ENCODE measurements around the gene ABHD4. TPM values are rescaled to one million over a fixed set of nuclear protein-coding genes. Genes with fewer than 3 reads are reported as not detected.

Gene ABHD4, protein sequence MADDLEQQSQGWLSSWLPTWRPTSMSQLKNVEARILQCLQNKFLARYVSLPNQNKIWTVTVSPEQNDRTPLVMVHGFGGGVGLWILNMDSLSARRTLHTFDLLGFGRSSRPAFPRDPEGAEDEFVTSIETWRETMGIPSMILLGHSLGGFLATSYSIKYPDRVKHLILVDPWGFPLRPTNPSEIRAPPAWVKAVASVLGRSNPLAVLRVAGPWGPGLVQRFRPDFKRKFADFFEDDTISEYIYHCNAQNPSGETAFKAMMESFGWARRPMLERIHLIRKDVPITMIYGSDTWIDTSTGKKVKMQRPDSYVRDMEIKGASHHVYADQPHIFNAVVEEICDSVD
- total RNA-seq, result 11.6 and 45.7 TPM in 2 replicates

DNA sequence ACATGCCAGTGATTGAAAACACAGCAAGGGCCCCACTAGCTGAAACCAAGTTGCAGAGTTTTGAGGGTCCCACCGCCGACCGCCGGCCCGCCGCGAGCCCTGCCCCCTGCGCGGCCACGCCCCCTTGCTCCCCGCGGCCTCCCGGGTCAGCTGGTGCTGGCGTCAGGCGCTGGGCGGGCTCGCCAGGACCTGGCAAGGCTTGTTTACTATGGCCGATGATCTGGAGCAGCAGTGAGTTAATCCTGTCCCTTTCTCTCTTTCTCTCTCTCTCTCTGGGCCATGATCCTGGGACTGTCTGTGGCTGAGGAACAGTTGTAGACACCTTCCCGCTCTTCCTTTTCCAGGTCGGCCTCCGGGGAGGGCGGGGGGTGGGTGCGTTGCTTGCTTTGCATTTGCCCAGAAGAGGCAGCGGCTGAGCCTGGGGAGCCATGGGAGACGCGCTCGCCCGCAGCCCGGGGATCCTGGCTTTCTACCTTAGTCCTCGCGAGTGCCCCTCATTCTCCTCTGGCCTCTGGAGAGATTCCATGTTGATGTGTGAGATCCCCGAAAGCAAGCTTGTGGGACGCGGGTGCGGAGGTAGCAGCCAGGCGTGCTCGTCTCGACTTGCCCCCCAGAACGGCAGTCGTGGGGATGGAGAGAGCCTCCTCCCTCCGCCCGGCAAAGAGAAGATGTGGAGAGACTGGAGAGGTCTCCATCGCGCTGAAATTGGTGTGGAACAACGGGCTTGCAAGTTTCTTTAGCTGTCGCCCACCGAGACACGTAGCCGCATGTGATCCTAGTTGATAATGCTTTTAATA lies at the start of gene ABHD4:
Gene ABHD4, plus strand, starts transcription at position 202 of the 797 bp plus-strand sequence. Its CDS starts 7 bp downstream, at position 209.

GRCh38 chr14:22589096-22589839 lies 8.8 kb upstream of the ABHD4 start, which contains the start of gene DAD1:
Gene DAD1, minus strand, starts transcription at chr14:22589224. Its CDS starts 67 bp downstream, at chr14:22589157.

DNA sequence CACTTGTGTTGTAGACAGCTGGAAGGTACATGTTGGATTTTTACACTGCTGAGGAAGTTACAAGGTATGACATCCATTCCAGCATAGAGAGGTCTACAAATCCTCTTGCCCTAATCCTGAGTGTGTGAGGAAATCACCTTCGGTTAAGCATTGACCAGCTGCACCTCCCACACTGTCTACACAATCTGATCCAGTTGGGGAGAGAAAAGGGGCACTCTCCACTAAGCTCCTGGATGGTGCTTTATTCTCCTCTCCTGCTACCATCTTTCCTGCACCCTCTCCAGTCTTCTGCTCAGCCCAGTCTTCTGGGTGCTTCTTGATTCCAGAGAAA lies 46.2 kb downstream of the ABHD4 start, which contains the start of gene OR6J1:
Gene OR6J1, minus strand, starts transcription at position 48 of the 331 bp plus-strand sequence. CDS start 9,541 bp downstream, outside the sequence.

Other genes with a start within 250 kb of the ABHD4 start
- gene DAD1, start 9.1 kb upstream of the ABHD4 start, total RNA-seq, result 227 and 324 TPM in 2 replicates
- not detected in 2 replicates for gene OR6J1, start 46.1 kb downstream of the ABHD4 start, total RNA-seq
- 56.3 and 101 TPM in 2 replicates for gene OXA1L, start 168.4 kb downstream of the ABHD4 start, total RNA-seq
- 7.4 and 26.5 TPM in 2 replicates for gene SLC7A7, start 217.1 kb downstream of the ABHD4 start, total RNA-seq
- 35.5 and 42.1 TPM in 2 replicates for gene MRPL52, start 231.6 kb downstream of the ABHD4 start, total RNA-seq
- 664 and 991 TPM in 2 replicates for gene MMP14, start 238.3 kb downstream of the ABHD4 start, total RNA-seq

All from placental pericyte (primary cell).